K562 (cell line): Measurements from ENCODE around the gene NMS.

Experiments used
- BRF2 ChIP-seq: IDR thresholded peaks from 3 replicates; pipeline ENCODE4 v1.6.1; 2011; ENCODE audit warnings: borderline replicate concordance, mild to moderate bottlenecking; ENCODE audit not compliant: insufficient read length, insufficient read depth
- CREB1 ChIP-seq, 2 experiments: sonication (generic) in 1 of 2; formaldehyde crosslinking in 1 of 2; IDR thresholded peaks; 2 replicates each; pipeline versions ENCODE4 v1.6.1 to v1.8.0; 2012 to 2022; ENCODE audit warnings: inconsistent platforms in 1 of 2, mild to moderate bottlenecking in 1 of 2, missing genetic modification reagents in 1 of 2, moderate library complexity in 1 of 2
- E2F4 ChIP-seq: sonication (generic); formaldehyde crosslinking; IDR thresholded peaks from 2 replicates; pipeline ENCODE4 v1.8.0; 2022; ENCODE audit warnings: mild to moderate bottlenecking, low read depth, missing genetic modification reagents
- EZH2 ChIP-seq: IDR thresholded peaks from 2 replicates; pipeline ENCODE4 v1.6.1; 2012; ENCODE audit warnings: low read depth, mild to moderate bottlenecking, inconsistent platforms, low read length, borderline replicate concordance
- PHF21A ChIP-seq: fragments of 450-650 bp; IDR thresholded peaks from 2 replicates; pipeline ENCODE4 v1.6.1; 2017; ENCODE audit warnings: low read depth, borderline replicate concordance
- PHF8 ChIP-seq: fragments of 200-600 bp; sonication (generic); IDR thresholded peaks from 2 replicates; pipeline ENCODE4 v1.6.1; 2012; ENCODE audit warnings: mixed run types, mild to moderate bottlenecking, inconsistent platforms, low read length, moderate library complexity, borderline replicate concordance
- PML ChIP-seq: IDR thresholded peaks from 2 replicates; pipeline ENCODE4 v1.6.1; 2012; ENCODE audit warnings: low read length, inconsistent platforms
- RFX5 ChIP-seq: IDR thresholded peaks from 2 replicates; pipeline ENCODE4 v1.6.1; 2011; ENCODE audit warnings: low read depth, mild to moderate bottlenecking, improper control_type of control experiment, low read length
- SP1 ChIP-seq: sonication (generic); formaldehyde crosslinking; IDR thresholded peaks from 2 replicates; pipeline ENCODE4 v1.8.1; 2022; ENCODE audit warnings: mild to moderate bottlenecking, missing genetic modification reagents
- TF ChIP-seq, protein P1 (sequence below): sonication (generic); formaldehyde crosslinking; IDR thresholded peaks from 2 replicates; pipeline ENCODE4 v1.8.1; 2023; ENCODE audit warnings: mild to moderate bottlenecking, missing genetic modification reagents

DNA sequence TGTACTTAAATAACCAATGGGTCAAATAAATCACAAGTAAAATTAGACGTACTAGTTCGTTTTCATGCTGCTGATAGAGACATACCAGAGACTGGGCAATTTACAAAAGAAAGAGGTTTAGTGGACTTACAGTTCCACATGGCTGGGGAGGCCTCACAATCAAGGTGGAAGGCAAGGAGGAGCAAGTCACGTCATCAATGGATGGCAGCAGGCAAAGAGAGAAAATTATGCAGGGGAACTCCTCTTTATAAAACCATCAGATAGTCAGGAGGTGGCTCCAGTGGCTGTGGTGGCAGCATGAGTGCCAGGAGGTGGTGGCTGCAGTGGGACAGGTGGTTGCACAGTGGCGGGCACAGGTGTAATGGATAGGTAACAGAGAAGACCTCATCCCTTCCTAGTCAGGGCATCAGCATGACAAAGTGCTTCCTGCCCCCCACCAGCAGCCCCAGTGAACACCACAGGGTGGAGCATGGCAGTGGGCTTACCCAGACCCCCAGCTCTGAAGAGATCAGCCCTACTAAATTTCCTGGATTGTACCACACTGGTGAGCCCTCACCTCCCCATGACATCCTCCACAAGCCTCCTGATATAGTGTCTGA, 45.9 kb upstream of the NMS start:
- TF ChIP-seq EZH2 (no peak), PHF21A (no peak), SP1 (CRISPR knock-in tag) (no peak), CREB1 (IDR thresholded peaks at IDR 0.05) (no peak), CREB1 (CRISPR knock-in tag; IDR thresholded peaks at IDR 0.05) (no peak), PHF8 (no peak), E2F4 (CRISPR knock-in tag) (no peak), BRF2 (no peak), PML (no peak), RFX5 (no peak)
- TF ChIP-seq, protein P1, sequence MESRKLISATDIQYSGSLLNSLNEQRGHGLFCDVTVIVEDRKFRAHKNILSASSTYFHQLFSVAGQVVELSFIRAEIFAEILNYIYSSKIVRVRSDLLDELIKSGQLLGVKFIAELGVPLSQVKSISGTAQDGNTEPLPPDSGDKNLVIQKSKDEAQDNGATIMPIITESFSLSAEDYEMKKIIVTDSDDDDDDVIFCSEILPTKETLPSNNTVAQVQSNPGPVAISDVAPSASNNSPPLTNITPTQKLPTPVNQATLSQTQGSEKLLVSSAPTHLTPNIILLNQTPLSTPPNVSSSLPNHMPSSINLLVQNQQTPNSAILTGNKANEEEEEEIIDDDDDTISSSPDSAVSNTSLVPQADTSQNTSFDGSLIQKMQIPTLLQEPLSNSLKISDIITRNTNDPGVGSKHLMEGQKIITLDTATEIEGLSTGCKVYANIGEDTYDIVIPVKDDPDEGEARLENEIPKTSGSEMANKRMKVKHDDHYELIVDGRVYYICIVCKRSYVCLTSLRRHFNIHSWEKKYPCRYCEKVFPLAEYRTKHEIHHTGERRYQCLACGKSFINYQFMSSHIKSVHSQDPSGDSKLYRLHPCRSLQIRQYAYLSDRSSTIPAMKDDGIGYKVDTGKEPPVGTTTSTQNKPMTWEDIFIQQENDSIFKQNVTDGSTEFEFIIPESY (CRISPR knock-in tag) = no peak
